HepG2 (cell line): ENCODE measurements around the gene JADE2. TPM values are rescaled to one million over a fixed set of nuclear protein-coding genes. Genes with fewer than 3 reads are reported as not detected.

Experiments
- ARHGAP35 ChIP-seq: sonication (generic); formaldehyde crosslinking; IDR thresholded peaks from 2 replicates; pipeline ENCODE4 v1.9.0; 2022; ENCODE audit warnings: mild to moderate bottlenecking, inconsistent platforms, moderate library complexity, missing genetic modification reagents, borderline replicate concordance
- ELF1 ChIP-seq: sonication (generic); formaldehyde crosslinking; IDR thresholded peaks from 2 replicates; pipeline ENCODE4 v1.4.0; 2020; ENCODE audit warnings: missing genetic modification reagents
- FOXC1 ChIP-seq: sonication (generic); formaldehyde crosslinking; IDR thresholded peaks from 2 replicates; pipeline ENCODE4 v1.8.0; 2022; ENCODE audit warnings: mild to moderate bottlenecking, missing genetic modification reagents, borderline replicate concordance
- HHEX ChIP-seq: IDR thresholded peaks from 2 replicates; pipeline ENCODE4 v1.6.1; 2016; ENCODE audit warnings: control low read depth
- KDM1A ChIP-seq: IDR thresholded peaks from 2 replicates; pipeline ENCODE4 v1.6.1; 2016; ENCODE audit warnings: missing compliant biosample characterization
- KMT2B ChIP-seq: IDR thresholded peaks from 2 replicates; pipeline ENCODE4 v1.6.1; 2016; ENCODE audit warnings: missing genetic modification reagents, missing compliant biosample characterization
- PHB2 ChIP-seq: fragments of 450-650 bp; IDR thresholded peaks from 2 replicates; pipeline ENCODE4 v1.6.1; 2018; ENCODE audit not compliant: partially characterized antibody
- RXRA ChIP-seq: sonication (generic); formaldehyde crosslinking; IDR thresholded peaks from 2 replicates; pipeline ENCODE4 v1.5.1; 2020; ENCODE audit warnings: missing genetic modification reagents
- SMAD9 ChIP-seq: sonication (generic); formaldehyde crosslinking; IDR thresholded peaks from 2 replicates; pipeline ENCODE4 v1.5.1; 2020; ENCODE audit warnings: mild to moderate bottlenecking, missing genetic modification reagents
- SRSF1 ChIP-seq: fragments of 200-400 bp; formaldehyde crosslinking; optimal IDR thresholded peaks from 2 replicates; pipeline ENCODE3; 2017; ENCODE audit warnings: mild to moderate bottlenecking, low read depth, low read length, moderate library complexity
- TBP ChIP-seq: sonication (generic); formaldehyde crosslinking; IDR thresholded peaks from 2 replicates; pipeline ENCODE4 v1.5.0; 2020; ENCODE audit warnings: missing genetic modification reagents
- ZFP36L2 ChIP-seq: sonication (generic); formaldehyde crosslinking; IDR thresholded peaks from 2 replicates; pipeline ENCODE4 v1.4.0; 2020; ENCODE audit warnings: missing genetic modification reagents
- ZFP82 ChIP-seq: sonication (generic); formaldehyde crosslinking; IDR thresholded peaks from 2 replicates; pipeline ENCODE4 v1.5.1; 2020; ENCODE audit warnings: mild to moderate bottlenecking, missing genetic modification reagents, borderline replicate concordance
- ZNF205 ChIP-seq: IDR thresholded peaks from 2 replicates; pipeline ENCODE4 v1.6.1; 2018; ENCODE audit warnings: missing biosample characterization, missing genetic modification reagents
- ZNF577 ChIP-seq: sonication (generic); formaldehyde crosslinking; IDR thresholded peaks from 2 replicates; pipeline ENCODE4 v1.4.0; 2020; ENCODE audit warnings: mild to moderate bottlenecking, low read depth, missing genetic modification reagents, borderline replicate concordance
- ZNF605 ChIP-seq: sonication (generic); formaldehyde crosslinking; IDR thresholded peaks from 2 replicates; pipeline ENCODE4 v1.8.0; 2022; ENCODE audit warnings: mild to moderate bottlenecking, missing genetic modification reagents
- ZNF816 ChIP-seq: sonication (generic); formaldehyde crosslinking; IDR thresholded peaks from 2 replicates; pipeline ENCODE4 v1.8.0; 2022; ENCODE audit warnings: missing genetic modification reagents, mild to moderate bottlenecking, borderline replicate concordance
- polyA plus RNA-seq, 8 experiments: library from polyadenylated mRNA; depleted of rRNA in 3 of 8; stranded (reverse) in 7 of 8; unstranded in 1 of 8; fragments of >200 nt; fragmentation: Illumina TruSeq in 4 of 8; extraction: Trizol in 4 of 8; gene quantifications; 2 replicates each; pipeline versions ENCODE4 v1.2.1 to v1.2.3, GENCODE V29; 2011 to 2016; ENCODE audit warnings: low read depth in 4 of 8, missing spikeins in 1 of 8, mixed read lengths in 1 of 8; ENCODE audit not compliant: insufficient read depth in 1 of 8
- total RNA-seq, 5 experiments: library from RNA; depleted of rRNA; stranded (reverse); fragments of >200 nt; fragmentation: Illumina TruSeq; extraction: Trizol; gene quantifications; 2 replicates each; pipeline ENCODE4 v1.2.3, GENCODE V29; 2016; ENCODE audit warnings: low read depth in 1 of 5
- TF ChIP-seq, protein P1 (sequence below): IDR thresholded peaks from 2 replicates; pipeline ENCODE4 v1.6.1; 2016; ENCODE audit warnings: low read depth
- TF ChIP-seq, protein P2 (sequence below): sonication (generic); formaldehyde crosslinking; IDR thresholded peaks from 2 replicates; pipeline ENCODE4 v1.4.0; 2020; ENCODE audit warnings: missing genetic modification reagents, low read depth, mild to moderate bottlenecking, borderline replicate concordance
- TF ChIP-seq, protein P3 (sequence below): IDR thresholded peaks from 2 replicates; pipeline ENCODE4 v1.6.1; 2016
- TF ChIP-seq, protein P4 (sequence below): sonication (generic); formaldehyde crosslinking; IDR thresholded peaks from 2 replicates; pipeline ENCODE4 v1.4.0; 2020; ENCODE audit warnings: mild to moderate bottlenecking, missing genetic modification reagents
- TF ChIP-seq, protein P5 (sequence below): IDR thresholded peaks from 2 replicates; pipeline ENCODE4 v1.6.1; 2016; ENCODE audit warnings: low read depth, missing genetic modification reagents, missing compliant biosample characterization

Gene JADE2
- total and polyA plus RNA-seq, 2 of the 13 experiments (the other 11 are each of a cell fraction or from before 2014, with no cell fraction given) = 7.5 to 15.1 TPM

DNA sequence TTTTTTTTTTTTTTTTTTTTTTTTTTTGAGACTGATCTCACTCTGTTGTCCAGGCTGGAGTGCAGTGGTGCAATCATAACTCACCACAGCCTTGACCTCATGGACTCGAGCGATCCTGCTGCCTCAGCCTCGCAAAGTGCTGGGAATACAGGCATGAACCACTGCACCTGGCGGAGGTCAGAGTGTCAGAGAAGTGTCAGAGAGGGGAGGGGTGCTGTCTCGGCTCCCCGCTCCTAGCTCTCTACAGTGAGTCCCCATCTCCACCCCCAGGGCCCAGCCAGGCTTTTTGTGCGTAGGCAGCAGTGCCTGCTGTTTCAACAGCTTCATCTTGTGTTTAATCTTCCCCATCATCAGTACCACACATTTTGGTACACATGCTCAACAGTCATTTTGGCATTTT lies 68.9 kb downstream of the JADE2 start (continued):
- TF ChIP-seq, protein P1, sequence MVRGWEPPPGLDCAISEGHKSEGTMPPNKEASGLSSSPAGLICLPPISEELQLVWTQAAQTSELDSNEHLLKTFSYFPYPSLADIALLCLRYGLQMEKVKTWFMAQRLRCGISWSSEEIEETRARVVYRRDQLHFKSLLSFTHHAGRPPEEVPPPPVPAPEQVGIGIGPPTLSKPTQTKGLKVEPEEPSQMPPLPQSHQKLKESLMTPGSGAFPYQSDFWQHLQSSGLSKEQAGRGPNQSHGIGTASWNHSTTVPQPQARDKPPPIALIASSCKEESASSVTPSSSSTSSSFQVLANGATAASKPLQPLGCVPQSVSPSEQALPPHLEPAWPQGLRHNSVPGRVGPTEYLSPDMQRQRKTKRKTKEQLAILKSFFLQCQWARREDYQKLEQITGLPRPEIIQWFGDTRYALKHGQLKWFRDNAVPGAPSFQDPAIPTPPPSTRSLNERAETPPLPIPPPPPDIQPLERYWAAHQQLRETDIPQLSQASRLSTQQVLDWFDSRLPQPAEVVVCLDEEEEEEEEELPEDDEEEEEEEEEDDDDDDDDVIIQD = no peak
- TF ChIP-seq ZFP82 (CRISPR knock-in tag) (no peak), ELF1 (no peak), PHB2 (no peak), ZNF605 (CRISPR knock-in tag) (no peak), FOXC1 (CRISPR knock-in tag) (peak; percentile 40; the same call in 1 of the 2 replicates), HHEX (CRISPR knock-in tag) (no peak), ARHGAP35 (CRISPR knock-in tag) (no peak), KMT2B (CRISPR knock-in tag) (no peak), SRSF1 (no peak), RXRA (CRISPR knock-in tag) (peak; percentile 79), ZNF816 (CRISPR knock-in tag) (no peak), ZNF577 (CRISPR knock-in tag) (no peak), KDM1A (CRISPR knock-in tag) (0 out of 2 replicates have a peak, but pooled peaks have one; percentile 36), TBP (no peak), ZNF205 (CRISPR knock-in tag) (no peak), ZFP36L2 (CRISPR knock-in tag) (no peak), SMAD9 (CRISPR knock-in tag) (no peak)
- TF ChIP-seq, protein P2, sequence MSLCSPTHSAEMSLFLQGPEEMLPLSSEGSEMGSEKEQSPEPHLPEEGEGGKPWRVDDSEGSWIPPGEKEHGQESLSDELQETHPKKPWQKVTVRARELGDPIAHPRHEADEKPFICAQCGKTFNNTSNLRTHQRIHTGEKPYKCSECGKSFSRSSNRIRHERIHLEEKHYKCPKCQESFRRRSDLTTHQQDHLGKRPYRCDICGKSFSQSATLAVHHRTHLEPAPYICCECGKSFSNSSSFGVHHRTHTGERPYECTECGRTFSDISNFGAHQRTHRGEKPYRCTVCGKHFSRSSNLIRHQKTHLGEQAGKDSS = peak; percentile 35; the same call in 1 of the 2 replicates
- TF ChIP-seq, protein P3, sequence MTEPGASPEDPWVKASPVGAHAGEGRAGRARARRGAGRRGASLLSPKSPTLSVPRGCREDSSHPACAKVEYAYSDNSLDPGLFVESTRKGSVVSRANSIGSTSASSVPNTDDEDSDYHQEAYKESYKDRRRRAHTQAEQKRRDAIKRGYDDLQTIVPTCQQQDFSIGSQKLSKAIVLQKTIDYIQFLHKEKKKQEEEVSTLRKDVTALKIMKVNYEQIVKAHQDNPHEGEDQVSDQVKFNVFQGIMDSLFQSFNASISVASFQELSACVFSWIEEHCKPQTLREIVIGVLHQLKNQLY (CRISPR knock-in tag) = no peak
- TF ChIP-seq, protein P4, sequence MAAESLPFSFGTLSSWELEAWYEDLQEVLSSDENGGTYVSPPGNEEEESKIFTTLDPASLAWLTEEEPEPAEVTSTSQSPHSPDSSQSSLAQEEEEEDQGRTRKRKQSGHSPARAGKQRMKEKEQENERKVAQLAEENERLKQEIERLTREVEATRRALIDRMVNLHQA (CRISPR knock-in tag) = no peak
- TF ChIP-seq, protein P5, sequence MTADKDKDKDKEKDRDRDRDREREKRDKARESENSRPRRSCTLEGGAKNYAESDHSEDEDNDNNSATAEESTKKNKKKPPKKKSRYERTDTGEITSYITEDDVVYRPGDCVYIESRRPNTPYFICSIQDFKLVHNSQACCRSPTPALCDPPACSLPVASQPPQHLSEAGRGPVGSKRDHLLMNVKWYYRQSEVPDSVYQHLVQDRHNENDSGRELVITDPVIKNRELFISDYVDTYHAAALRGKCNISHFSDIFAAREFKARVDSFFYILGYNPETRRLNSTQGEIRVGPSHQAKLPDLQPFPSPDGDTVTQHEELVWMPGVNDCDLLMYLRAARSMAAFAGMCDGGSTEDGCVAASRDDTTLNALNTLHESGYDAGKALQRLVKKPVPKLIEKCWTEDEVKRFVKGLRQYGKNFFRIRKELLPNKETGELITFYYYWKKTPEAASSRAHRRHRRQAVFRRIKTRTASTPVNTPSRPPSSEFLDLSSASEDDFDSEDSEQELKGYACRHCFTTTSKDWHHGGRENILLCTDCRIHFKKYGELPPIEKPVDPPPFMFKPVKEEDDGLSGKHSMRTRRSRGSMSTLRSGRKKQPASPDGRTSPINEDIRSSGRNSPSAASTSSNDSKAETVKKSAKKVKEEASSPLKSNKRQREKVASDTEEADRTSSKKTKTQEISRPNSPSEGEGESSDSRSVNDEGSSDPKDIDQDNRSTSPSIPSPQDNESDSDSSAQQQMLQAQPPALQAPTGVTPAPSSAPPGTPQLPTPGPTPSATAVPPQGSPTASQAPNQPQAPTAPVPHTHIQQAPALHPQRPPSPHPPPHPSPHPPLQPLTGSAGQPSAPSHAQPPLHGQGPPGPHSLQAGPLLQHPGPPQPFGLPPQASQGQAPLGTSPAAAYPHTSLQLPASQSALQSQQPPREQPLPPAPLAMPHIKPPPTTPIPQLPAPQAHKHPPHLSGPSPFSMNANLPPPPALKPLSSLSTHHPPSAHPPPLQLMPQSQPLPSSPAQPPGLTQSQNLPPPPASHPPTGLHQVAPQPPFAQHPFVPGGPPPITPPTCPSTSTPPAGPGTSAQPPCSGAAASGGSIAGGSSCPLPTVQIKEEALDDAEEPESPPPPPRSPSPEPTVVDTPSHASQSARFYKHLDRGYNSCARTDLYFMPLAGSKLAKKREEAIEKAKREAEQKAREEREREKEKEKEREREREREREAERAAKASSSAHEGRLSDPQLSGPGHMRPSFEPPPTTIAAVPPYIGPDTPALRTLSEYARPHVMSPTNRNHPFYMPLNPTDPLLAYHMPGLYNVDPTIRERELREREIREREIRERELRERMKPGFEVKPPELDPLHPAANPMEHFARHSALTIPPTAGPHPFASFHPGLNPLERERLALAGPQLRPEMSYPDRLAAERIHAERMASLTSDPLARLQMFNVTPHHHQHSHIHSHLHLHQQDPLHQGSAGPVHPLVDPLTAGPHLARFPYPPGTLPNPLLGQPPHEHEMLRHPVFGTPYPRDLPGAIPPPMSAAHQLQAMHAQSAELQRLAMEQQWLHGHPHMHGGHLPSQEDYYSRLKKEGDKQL (CRISPR knock-in tag) = no peak
